Adrenal gland (tissue), 12 donors: ENCODE results near the gene CEP112. TPM values are rescaled to one million over a fixed set of nuclear protein-coding genes. Genes with fewer than 3 reads are reported as not detected.

ENCODE experiments used
- DNase-seq, 7 donors: peaks; one replicate each; pipeline ENCODE4 v3.0.0-alpha.2; 2019 to 2020
- H3K27ac ChIP-seq, 5 donors: fragments of 200-600 bp; sonication (generic) in 4 of 5; 1 replicate in 3 of 5; 2 replicates in 2 of 5; pipeline versions ENCODE4 v1.5.1 to v1.8.0; 2016 to 2020; ENCODE audit warnings: mild to moderate bottlenecking in 1 of 5
- H3K27me3 ChIP-seq: fragments of 200-600 bp; 2 replicates; pipeline ENCODE4 v1.8.0; 2021
- H3K36me3 ChIP-seq, 2 donors: fragments of 200-600 bp; replicated peaks in 1 of 2; 1 replicate in 1 of 2; 2 replicates in 1 of 2; pipeline versions ENCODE4 v1.5.1 to v1.8.0; 2018 to 2022
- H3K4me1 ChIP-seq, 2 donors: fragments of 200-600 bp; replicated peaks in 1 of 2; 1 replicate in 1 of 2; 2 replicates in 1 of 2; pipeline versions ENCODE4 v1.5.1 to v1.8.0; 2018 to 2021
- H3K4me3 ChIP-seq, 4 donors: fragments of 200-600 bp; sonication (generic) in 3 of 4; one replicate each; pipeline ENCODE4 v1.5.1; 2016 to 2018
- H3K9me3 ChIP-seq, 3 donors: fragments of 200-600 bp; sonication (generic) in 1 of 3; replicated peaks in 1 of 3; 1 replicate in 2 of 3; 2 replicates in 1 of 3; pipeline versions ENCODE4 v1.5.1 to v1.8.0; 2016 to 2021
- CTCF ChIP-seq, 6 experiments: fragments of 450-650 bp in 4 of 6; fragments of 200-600 bp in 2 of 6; sonication (generic) in 1 of 6; IDR thresholded peaks; 1 replicate in 5 of 6; 2 replicates in 1 of 6; pipeline versions ENCODE4 v1.5.1 to v1.8.0; 2016 to 2021; ENCODE audit warnings: antibody characterized with exemption in 6 of 6, mild to moderate bottlenecking in 2 of 6, moderate library complexity in 1 of 6
- POLR2A ChIP-seq, 2 donors: fragments of 450-650 bp; IDR thresholded peaks; one replicate each; pipeline ENCODE4 v1.6.1; 2017; ENCODE audit warnings: antibody characterized with exemption in 2 of 2, mild to moderate bottlenecking in 2 of 2, moderate library complexity in 1 of 2
- WGBS, 4 donors: extraction: QIAGEN DNeasy Blood & Tissue Kit in 2 of 4; methylation state at CpG; one replicate each; pipeline versions ENCODE4 v1.1.5 to v1.1.7; 2013 to 2017; 5-methylcytosine and 5-hydroxymethylcytosine counted together
- intact Hi-C, 2 donors: fragments of 100-400 bp; cut with DNase I; formaldehyde crosslinking; loops; one replicate each; pipeline versions ENCODE4 v1.14.1 to v1.15.0; 2022 to 2023
- polyA plus RNA-seq, 3 donors: library from polyadenylated mRNA; stranded (reverse); fragments of 200-250 nt in 2 of 3; fragments of 350-450 nt in 1 of 3; fragmentation: Illumina TruSeq in 1 of 3; extraction: RNeasy Lipid Tissue Mini Kit (QIAGEN cat#74804) in 1 of 3; gene quantifications; one replicate each; pipeline ENCODE4 v1.2.3, GENCODE V29; 2013 to 2014
- total RNA-seq, 9 donors: library from RNA; depleted of rRNA in 4 of 9; stranded (reverse); fragments of >200 nt in 4 of 9; fragments of 120-200 nt in 1 of 9; fragmentation: NEBNext Ultra II Directional in 1 of 9; extraction: Animal tissue kit (Norgen Biotek cat#: 25700) in 1 of 9; gene quantifications; one replicate each; pipeline versions ENCODE4 v1.1.0 to v1.2.4, GENCODE V29; 2013 to 2023
- donor health status: healthy with polysubstance abuse.
- donor health status: Bipolar disorder and iron deficiency.
- donor health status: DM: yes; HTN: yes; CAD: no.
- donor health status: DM: no; HTN: no; CAD: no.
- donor health status: DM: no; HTN: no; CAD: no.
- donor health status: DM: yes; HTN: yes; CAD: no.

CEP112 gene
- total and polyA plus RNA-seq, 12 donors: 4.2 to 24.1 (median 9.6) TPM

GRCh38 chr17:65592125-65592965 is 599.6 kb downstream of the CEP112 start:
- Histone ChIP-seq H3K27me3 (no peaks in the 10 kb centered on the region), H3K27ac (no peak overlapping the region), H3K4me3 (no peak overlapping the region), H3K36me3 (no peaks in the 10 kb centered on the region), H3K9me3 (no peaks in the 10 kb centered on the region), H3K4me1 (peaks cover 4 to 8% of the 10 kb centered on the region in 2 donors)
- no peak for TF ChIP-seq POLR2A (IDR thresholded peaks at IDR 0.05)
- TF ChIP-seq CTCF (IDR thresholded peaks at IDR 0.05): no peak
- no peak for DNase-seq
- intact Hi-C loops: no loop called here
- WGBS, 4 donors: 80 to 96% (median 92%) methylated on average over 4 to 7 of the region's 7 CpGs

- TF ChIP-seq POLR2A (IDR thresholded peaks at IDR 0.05) (no peak), CTCF (IDR thresholded peaks at IDR 0.05) (no peak)
- no peak for DNase-seq
- H3K27ac ChIP-seq: no peak overlapping the region
- no peak overlapping the region for H3K4me3 ChIP-seq
- WGBS, 4 donors: 94 to 96% (median 95%) methylated on average over 4 to 5 of the region's 5 CpGs
- H3K27me3 ChIP-seq: no peaks in the 10 kb centered on the region
- intact Hi-C loops: no loop called here
- no peaks in the 10 kb centered on the region for H3K9me3 ChIP-seq
- peaks cover 14 to 17% of the 10 kb centered on the region in 2 donors for H3K4me1 ChIP-seq
- no peaks in the 10 kb centered on the region for H3K36me3 ChIP-seq
Observed at GRCh38 chr17:65589321-65589720, 602.6 kb downstream of the CEP112 start.

- H3K9me3 ChIP-seq: no peaks in the 10 kb centered on the region
- intact Hi-C loops: no loop called here
- H3K27me3 ChIP-seq: no peaks in the 10 kb centered on the region
- no peak overlapping the region for H3K4me3 ChIP-seq
- peak in 6 of 7 donors; percentile 48 to 68 (median 60) for DNase-seq
- peaks cover 20 to 21% of the 10 kb centered on the region in 2 donors for H3K4me1 ChIP-seq
- H3K36me3 ChIP-seq: no peaks in the 10 kb centered on the region
- WGBS, 4 donors: 50 to 70% (median 56%) methylated on average over 9 of the region's 9 CpGs
- TF ChIP-seq CTCF (IDR thresholded peaks at IDR 0.05) (peak in 2 of 6 experiments; percentile 15 to 27), POLR2A (IDR thresholded peaks at IDR 0.05) (no peak)
- no peak overlapping the region for H3K27ac ChIP-seq
Observed at GRCh38 chr17:65588181-65588808, 603.6 kb downstream of the CEP112 start.

- no peak for DNase-seq
- TF ChIP-seq CTCF (IDR thresholded peaks at IDR 0.05) (no peak), POLR2A (IDR thresholded peaks at IDR 0.05) (no peak)
- 72 to 77% (median 76%) methylated on average over 10 of the region's 10 CpGs for WGBS, 4 donors
- Histone ChIP-seq H3K4me1 (peaks cover 20 to 21% of the 10 kb centered on the region in 2 donors), H3K4me3 (no peak overlapping the region), H3K27me3 (no peaks in the 10 kb centered on the region), H3K27ac (no peak overlapping the region), H3K36me3 (no peaks in the 10 kb centered on the region), H3K9me3 (no peaks in the 10 kb centered on the region)
- intact Hi-C loops: no loop called here
Observed at GRCh38 chr17:65587534-65588180, 604.3 kb downstream of the CEP112 start.
